GM21381 (cell line): ENCODE results near the gene KLK8.

Source experiments
- ATAC-seq: cut with Tn5 transposase; IDR thresholded peaks from one replicate; pipeline ENCODE4 v1.9.1; 2021; ENCODE audit warnings: mild to moderate bottlenecking, moderate library complexity; ENCODE audit not compliant: unreplicated experiment

Gene KLK8

GRCh38 chr19:51018745-51019543 lies 17.5 kb upstream of the KLK8 start:
- ATAC-seq, result no peak

GRCh38 chr19:51016798-51017683 lies 15.6 kb upstream of the KLK8 start:
- ATAC-seq, result no peak

GRCh38 chr19:51015691-51016267 lies 14.4 kb upstream of the KLK8 start:
- ATAC-seq, result no peak

GRCh38 chr19:51014242-51014641 lies 12.8 kb upstream of the KLK8 start:
- no peak for ATAC-seq

- no peak for ATAC-seq
Observed at GRCh38 chr19:51012661-51013190, 11.3 kb upstream of the KLK8 start.

- ATAC-seq, result no peak
Observed at GRCh38 chr19:51010066-51010795, 8.8 kb upstream of the KLK8 start.

- ATAC-seq, result no peak
Observed at GRCh38 chr19:51009061-51009891, 7.9 kb upstream of the KLK8 start.

GRCh38 chr19:51007488-51007887 lies 6.1 kb upstream of the KLK8 start:
- no peak for ATAC-seq

- no peak for ATAC-seq
Observed at GRCh38 chr19:51006406-51006805, 5.0 kb upstream of the KLK8 start.

GRCh38 chr19:51005248-51005647 lies 3.8 kb upstream of the KLK8 start:
- no peak for ATAC-seq

GRCh38 chr19:51003316-51003715 lies 1.9 kb upstream of the KLK8 start:
- ATAC-seq, result no peak

- ATAC-seq, result no peak
Observed at GRCh38 chr19:51002542-51003311, 1.3 kb upstream of the KLK8 start.

GRCh38 chr19:51002089-51002532 lies 707 bp upstream of the KLK8 start:
- ATAC-seq, result no peak

- ATAC-seq, result no peak
Observed at GRCh38 chr19:51000981-51001380, 423 bp downstream of the KLK8 start.

GRCh38 chr19:51000426-51000825 lies 978 bp downstream of the KLK8 start:
- no peak for ATAC-seq

GRCh38 chr19:50998686-50999085 lies 2.7 kb downstream of the KLK8 start:
- no peak for ATAC-seq

GRCh38 chr19:50998061-50998460 lies 3.3 kb downstream of the KLK8 start:
- no peak for ATAC-seq

GRCh38 chr19:50994129-50994528 lies 7.3 kb downstream of the KLK8 start:
- no peak for ATAC-seq

- no peak for ATAC-seq
Observed at GRCh38 chr19:50992666-50993035, 8.8 kb downstream of the KLK8 start.
